Naive thymus-derived CD8-positive, alpha-beta T cell (primary cell): ENCODE results near the gene ADCY2. TPM values are rescaled to one million over a fixed set of nuclear protein-coding genes. Genes with fewer than 3 reads are reported as not detected.

Experiments used
- ATAC-seq, 2 donors: fragments of 150-1000 bp; cut with Tn5 transposase in 1 of 2; sonication (Bioruptor Pico), chemical (Tn5 transposase) in 1 of 2; 1 replicate in 1 of 2; 2 replicates in 1 of 2; pipeline ENCODE4 v1.10.0; 2021; ENCODE audit warnings: mild to moderate bottlenecking in 2 of 2, moderate library complexity in 2 of 2
- POLR2A ChIA-PET: fragments of 350-600 bp; sonication (Branson Sonifier 250); formaldehyde crosslinking; loops from one replicate; lab custom pipeline; 2021; ENCODE audit warnings: antibody characterized with exemption; lab: Charles Lee
- DNase-seq, 10 donors: peaks; one replicate each; pipeline versions ENCODE4 v3.0.0 to v3.0.0-alpha.2; 2020 to 2022
- H3K27ac Mint-ChIP-seq, 10 donors: one replicate each; pipeline ENCODE4 v1.8.0; 2020 to 2022; ENCODE audit warnings: mild to moderate bottlenecking in 10 of 10, mixed read lengths in 10 of 10, moderate library complexity in 4 of 10, inconsistent platforms in 1 of 10
- H3K27me3 Mint-ChIP-seq, 5 donors: one replicate each; pipeline ENCODE4 v1.8.0; 2021 to 2022; ENCODE audit warnings: mixed read lengths in 5 of 5
- H3K36me3 Mint-ChIP-seq, 3 donors: one replicate each; pipeline ENCODE4 v1.8.0; 2020 to 2022; ENCODE audit warnings: mixed read lengths in 3 of 3, mild to moderate bottlenecking in 2 of 3, inconsistent platforms in 1 of 3
- H3K4me1 Mint-ChIP-seq, 4 donors: one replicate each; pipeline ENCODE4 v1.8.0; 2021 to 2022; ENCODE audit warnings: mixed read lengths in 4 of 4
- H3K4me3 Mint-ChIP-seq, 10 donors: one replicate each; pipeline ENCODE4 v1.8.0; 2020 to 2022; ENCODE audit warnings: mild to moderate bottlenecking in 10 of 10, mixed read lengths in 10 of 10, moderate library complexity in 6 of 10, inconsistent platforms in 1 of 10
- H3K9me3 Mint-ChIP-seq, 9 donors: one replicate each; pipeline ENCODE4 v1.8.0; 2020 to 2022; ENCODE audit warnings: mixed read lengths in 9 of 9, mild to moderate bottlenecking in 3 of 9, inconsistent platforms in 1 of 9, moderate library complexity in 1 of 9
- polyA plus RNA-seq, 3 donors: library from polyadenylated mRNA; unstranded; fragments of 300-500 nt; fragmentation: Illumina TruSeq; gene quantifications; one replicate each; pipeline ENCODE4 v1.2.3, GENCODE V29; 2021
- total RNA-seq, 8 experiments: library from RNA in 2 of 8; stranded (reverse) in 2 of 8; gene quantifications; one replicate each; pipeline ENCODE4 v1.2.3 and lab custom pipeline; 2021 to 2026

Gene ADCY2
- total and polyA plus RNA-seq, 5 experiments from 2014 or later: not detected

- H3K27ac Mint-ChIP-seq: no peak overlapping the region
- H3K36me3 Mint-ChIP-seq: no peaks in the 10 kb centered on the region
- ATAC-seq (no peak), DNase-seq (no peak)
- no peaks in the 10 kb centered on the region for H3K4me1 Mint-ChIP-seq
- no peak overlapping the region for H3K4me3 Mint-ChIP-seq
- H3K27me3 Mint-ChIP-seq: peaks cover 3 to 34% (median 21%) of the 10 kb centered on the region in 5 donors
- no peaks in the 10 kb centered on the region for H3K9me3 Mint-ChIP-seq
- POLR2A ChIA-PET: no interaction called here
Measured at GRCh38 chr5:7805379-7805778, 409.4 kb downstream of the ADCY2 start.

GRCh38 chr5:7808998-7809397 is 413.1 kb downstream of the ADCY2 start:
- H3K36me3 Mint-ChIP-seq: no peaks in the 10 kb centered on the region
- H3K27ac Mint-ChIP-seq: no peak overlapping the region
- peaks cover 16 to 65% (median 37%) of the 10 kb centered on the region in 5 donors for H3K27me3 Mint-ChIP-seq
- no peak overlapping the region for H3K4me3 Mint-ChIP-seq
- POLR2A ChIA-PET: no interaction called here
- no peaks in the 10 kb centered on the region for H3K4me1 Mint-ChIP-seq
- ATAC-seq (no peak), DNase-seq (no peak)
- no peaks in the 10 kb centered on the region for H3K9me3 Mint-ChIP-seq

GRCh38 chr5:7811715-7812114 is 415.8 kb downstream of the ADCY2 start:
- H3K4me3 Mint-ChIP-seq: no peak overlapping the region
- no peaks in the 10 kb centered on the region for H3K9me3 Mint-ChIP-seq
- DNase-seq (no peak), ATAC-seq (no peak)
- H3K27me3 Mint-ChIP-seq: peaks cover 26 to 80% (median 53%) of the 10 kb centered on the region in 5 donors
- H3K4me1 Mint-ChIP-seq: peaks cover 0 to 6% (median 2%) of the 10 kb centered on the region in 4 donors
- POLR2A ChIA-PET: no interaction called here
- H3K36me3 Mint-ChIP-seq: no peaks in the 10 kb centered on the region
- peak overlapping the region in 1 of 10 donors; percentile 3 for H3K27ac Mint-ChIP-seq

GRCh38 chr5:7813007-7813406 is 417.1 kb downstream of the ADCY2 start:
- Mint-ChIP-seq H3K36me3 (no peaks in the 10 kb centered on the region), H3K9me3 (no peaks in the 10 kb centered on the region), H3K4me3 (no peak overlapping the region), H3K27me3 (peaks cover 23 to 74% (median 52%) of the 10 kb centered on the region in 5 donors), H3K4me1 (peaks cover 0 to 6% (median 2%) of the 10 kb centered on the region in 4 donors), H3K27ac (no peak overlapping the region)
- no peak for ATAC-seq
- no peak for DNase-seq
- POLR2A ChIA-PET: no interaction called here

- H3K4me1 Mint-ChIP-seq: peaks cover 0 to 6% (median 2%) of the 10 kb centered on the region in 4 donors
- no peaks in the 10 kb centered on the region for H3K36me3 Mint-ChIP-seq
- H3K27me3 Mint-ChIP-seq: peaks cover 23 to 69% (median 46%) of the 10 kb centered on the region in 5 donors
- H3K4me3 Mint-ChIP-seq: no peak overlapping the region
- no peaks in the 10 kb centered on the region for H3K9me3 Mint-ChIP-seq
- POLR2A ChIA-PET: no interaction called here
- H3K27ac Mint-ChIP-seq: no peak overlapping the region
- no peak for DNase-seq
- ATAC-seq: no peak
Measured at GRCh38 chr5:7813576-7813975, 417.6 kb downstream of the ADCY2 start.

DNA sequence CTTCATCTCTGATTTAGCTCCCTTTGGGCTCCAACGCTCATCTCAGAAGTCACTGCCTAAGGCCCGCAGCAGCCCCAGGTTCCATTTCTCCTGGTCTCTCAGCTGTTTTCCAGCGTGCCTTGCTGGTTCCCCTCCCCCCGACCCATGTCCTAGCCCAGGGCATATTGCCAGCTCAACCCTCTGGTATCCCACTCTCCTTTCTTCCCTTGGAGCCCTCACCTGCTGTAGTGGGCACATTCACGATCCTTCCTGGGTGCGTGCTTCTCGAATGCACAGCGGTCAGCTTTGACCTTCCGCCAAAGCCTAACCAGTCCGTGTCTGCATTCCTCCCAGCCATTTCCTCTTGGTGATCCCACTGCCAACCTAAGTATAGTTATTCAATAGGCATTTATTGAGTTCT is 418.9 kb downstream of the ADCY2 start:
- H3K4me3 Mint-ChIP-seq: no peak overlapping the region
- H3K27me3 Mint-ChIP-seq: peaks cover 23 to 73% (median 52%) of the 10 kb centered on the region in 5 donors
- ATAC-seq: no peak
- peaks cover 0 to 6% (median 2%) of the 10 kb centered on the region in 4 donors for H3K4me1 Mint-ChIP-seq
- H3K9me3 Mint-ChIP-seq: no peaks in the 10 kb centered on the region
- POLR2A ChIA-PET: no interaction called here
- no peak for DNase-seq
- H3K27ac Mint-ChIP-seq: peak overlapping the region in 1 of 10 donors; percentile 11
- no peaks in the 10 kb centered on the region for H3K36me3 Mint-ChIP-seq

GRCh38 chr5:7815892-7816534 is 420.1 kb downstream of the ADCY2 start:
- Mint-ChIP-seq H3K4me1 (peaks cover 0 to 6% (median 2%) of the 10 kb centered on the region in 4 donors), H3K4me3 (no peak overlapping the region), H3K27ac (no peak overlapping the region), H3K9me3 (no peaks in the 10 kb centered on the region), H3K27me3 (peaks cover 21 to 70% (median 43%) of the 10 kb centered on the region in 5 donors), H3K36me3 (no peaks in the 10 kb centered on the region)
- POLR2A ChIA-PET: no interaction called here
- peak; percentile 5 to 72 (median 42) for DNase-seq
- ATAC-seq: peak; percentile 30 to 52

DNA sequence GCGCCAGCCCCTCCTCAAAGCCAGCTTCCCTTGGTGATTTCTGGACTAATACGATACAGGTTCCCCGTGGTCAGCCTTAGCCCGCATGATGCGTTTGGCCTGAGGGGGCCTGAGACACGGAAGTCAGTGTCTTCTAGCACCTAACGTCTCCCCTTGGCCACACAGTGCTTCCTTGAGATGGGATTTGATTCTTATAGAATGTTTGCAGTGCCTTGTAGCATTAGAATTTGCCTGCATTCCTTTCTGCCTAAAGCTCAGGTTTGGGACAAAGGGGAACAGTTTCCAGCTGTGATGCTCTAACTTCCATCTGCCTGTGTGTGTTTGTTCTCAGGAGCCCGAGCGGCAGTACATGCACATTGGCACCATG is 420.6 kb downstream of the ADCY2 start:
- Mint-ChIP-seq H3K36me3 (no peaks in the 10 kb centered on the region), H3K9me3 (no peaks in the 10 kb centered on the region), H3K4me1 (peaks cover 0 to 6% (median 2%) of the 10 kb centered on the region in 4 donors), H3K4me3 (no peak overlapping the region), H3K27me3 (peaks cover 23 to 72% (median 44%) of the 10 kb centered on the region in 5 donors), H3K27ac (no peak overlapping the region)
- DNase-seq: no peak
- POLR2A ChIA-PET: no interaction called here
- no peak for ATAC-seq

- DNase-seq (no peak), ATAC-seq (no peak)
- peaks cover 10 to 42% (median 19%) of the 10 kb centered on the region in 5 donors for H3K27me3 Mint-ChIP-seq
- peaks cover 0 to 2% (median 0%) of the 10 kb centered on the region in 4 donors for H3K4me1 Mint-ChIP-seq
- H3K36me3 Mint-ChIP-seq: no peaks in the 10 kb centered on the region
- no peak overlapping the region for H3K27ac Mint-ChIP-seq
- POLR2A ChIA-PET: no interaction called here
- peaks cover 0 to 2% (median 0%) of the 10 kb centered on the region in 9 donors for H3K9me3 Mint-ChIP-seq
- no peak overlapping the region for H3K4me3 Mint-ChIP-seq
Measured at GRCh38 chr5:7822449-7822848, 426.5 kb downstream of the ADCY2 start.

DNA sequence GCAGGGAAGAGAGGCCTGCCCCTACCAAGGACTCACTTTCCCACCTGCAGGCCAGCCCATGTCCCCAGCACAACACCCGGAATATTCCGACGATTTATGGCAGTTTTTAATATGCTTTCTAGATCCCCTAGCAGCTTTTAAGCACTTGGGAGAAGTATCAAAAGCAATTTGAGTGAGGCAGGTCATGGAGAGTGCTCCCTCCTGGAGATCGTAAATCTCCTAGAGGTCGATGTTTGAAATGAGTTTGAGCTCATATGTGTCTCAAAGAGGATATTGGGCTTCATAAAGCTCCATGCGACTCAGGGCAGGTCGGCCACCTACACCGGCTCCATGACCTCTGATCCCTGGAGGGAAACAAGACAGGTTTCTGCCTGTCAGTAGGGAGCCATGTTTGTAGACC is 427.7 kb downstream of the ADCY2 start:
- no peak overlapping the region for H3K4me3 Mint-ChIP-seq
- peaks cover 10 to 42% (median 19%) of the 10 kb centered on the region in 5 donors for H3K27me3 Mint-ChIP-seq
- no peaks in the 10 kb centered on the region for H3K36me3 Mint-ChIP-seq
- peaks cover 0 to 2% (median 0%) of the 10 kb centered on the region in 9 donors for H3K9me3 Mint-ChIP-seq
- ATAC-seq (no peak), DNase-seq (no peak)
- H3K27ac Mint-ChIP-seq: no peak overlapping the region
- POLR2A ChIA-PET: no interaction called here
- peaks cover 0 to 2% (median 0%) of the 10 kb centered on the region in 4 donors for H3K4me1 Mint-ChIP-seq

DNA sequence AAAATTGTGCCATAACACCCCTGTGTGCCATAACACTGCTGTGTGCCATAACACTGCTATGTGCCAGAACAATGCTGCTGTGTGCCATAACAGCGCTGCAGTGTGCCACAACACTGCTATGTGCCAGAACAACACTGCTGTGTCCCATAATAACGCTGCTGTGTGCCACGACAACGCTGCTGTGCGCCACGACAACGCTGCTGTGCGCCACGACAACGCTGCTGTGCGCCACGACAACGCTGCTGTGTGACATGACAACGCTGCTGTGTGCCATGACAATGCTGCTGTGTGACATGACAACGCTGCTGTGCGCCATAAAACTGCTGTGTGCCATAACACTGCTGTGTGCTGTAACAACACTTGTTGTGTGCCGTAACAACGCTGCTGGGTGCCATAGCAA is 429.1 kb downstream of the ADCY2 start:
- Mint-ChIP-seq H3K27me3 (peaks cover 7 to 31% (median 19%) of the 10 kb centered on the region in 5 donors), H3K9me3 (peaks cover 0 to 2% (median 0%) of the 10 kb centered on the region in 9 donors), H3K4me3 (no peak overlapping the region), H3K4me1 (peaks cover 0 to 2% (median 0%) of the 10 kb centered on the region in 4 donors), H3K36me3 (no peaks in the 10 kb centered on the region), H3K27ac (no peak overlapping the region)
- DNase-seq (no peak), ATAC-seq (no peak)
- POLR2A ChIA-PET: no interaction called here

- H3K27ac Mint-ChIP-seq: no peak overlapping the region
- H3K27me3 Mint-ChIP-seq: peaks cover 7 to 30% (median 19%) of the 10 kb centered on the region in 5 donors
- H3K9me3 Mint-ChIP-seq: peaks cover 0 to 2% (median 0%) of the 10 kb centered on the region in 9 donors
- ATAC-seq (no peak), DNase-seq (no peak)
- POLR2A ChIA-PET: no interaction called here
- peaks cover 0 to 2% (median 0%) of the 10 kb centered on the region in 4 donors for H3K4me1 Mint-ChIP-seq
- H3K4me3 Mint-ChIP-seq: no peak overlapping the region
- no peaks in the 10 kb centered on the region for H3K36me3 Mint-ChIP-seq
Measured at GRCh38 chr5:7825630-7826029, 429.7 kb downstream of the ADCY2 start.

- Mint-ChIP-seq H3K4me1 (no peaks in the 10 kb centered on the region), H3K27me3 (peaks cover 2 to 30% (median 10%) of the 10 kb centered on the region in 5 donors), H3K36me3 (no peaks in the 10 kb centered on the region), H3K9me3 (no peaks in the 10 kb centered on the region), H3K4me3 (no peak overlapping the region), H3K27ac (no peak overlapping the region)
- no peak for DNase-seq
- POLR2A ChIA-PET: no interaction called here
- ATAC-seq: no peak
Measured at GRCh38 chr5:7827610-7828009, 431.7 kb downstream of the ADCY2 start.
